OCI-LY3 (cell line): ENCODE data around the gene CLDND1.

Source experiments
- H2AFZ ChIP-seq: fragments of 200-600, 300-600 bp; shearing (Covaris generic); 2 replicates; pipeline ENCODE4 v1.6.0; 2014; ENCODE audit warnings: antibody characterized with exemption, low read depth, low read length
- H3K27ac ChIP-seq: fragments of 200-600, 300-600 bp; sonication (generic); 2 replicates; pipeline ENCODE4 v1.5.1; 2014; ENCODE audit warnings: mild to moderate bottlenecking, low read length, moderate library complexity, mixed read lengths
- H3K27me3 ChIP-seq: fragments of 200-600, 300-600 bp; sonication (generic); 2 replicates; pipeline ENCODE4 v1.6.1; 2014; ENCODE audit warnings: low read depth, low read length, mixed read lengths
- H3K36me3 ChIP-seq: fragments of 200-600, 300-600 bp; sonication (generic); replicated peaks from 2 replicates; pipeline ENCODE3; 2014; ENCODE audit warnings: low read depth, low read length, mixed read lengths
- H3K4me1 ChIP-seq: fragments of 300-600, 200-600 bp; sonication (generic); 2 replicates; pipeline ENCODE4 v1.6.1; 2014; ENCODE audit warnings: low read length, mixed read lengths
- H3K4me2 ChIP-seq: fragments of 200-600, 300-600 bp; sonication (generic); 2 replicates; pipeline ENCODE4 v1.6.1; 2014; ENCODE audit warnings: low read length, mixed read lengths
- H3K4me3 ChIP-seq: fragments of 300-600, 200-600 bp; sonication (generic); 2 replicates; pipeline ENCODE4 v1.5.1; 2014; ENCODE audit warnings: antibody characterized with exemption, mild to moderate bottlenecking, low read length, moderate library complexity
- H3K79me2 ChIP-seq: fragments of 300-600, 200-600 bp; shearing (Covaris generic); 2 replicates; pipeline ENCODE4 v1.6.1; 2014; ENCODE audit warnings: mild to moderate bottlenecking, low read length, mixed read lengths
- H3K9ac ChIP-seq: fragments of 300-600, 200-600 bp; shearing (Covaris generic); 2 replicates; pipeline ENCODE4 v1.6.0; 2014; ENCODE audit warnings: mild to moderate bottlenecking, low read length, moderate library complexity
- H3K9me3 ChIP-seq: fragments of 200-600, 300-600 bp; shearing (Covaris generic); 2 replicates; pipeline ENCODE4 v1.6.1; 2014; ENCODE audit warnings: low read length, mixed read lengths; ENCODE audit not compliant: insufficient read depth
- H4K20me1 ChIP-seq: fragments of 200-600, 300-600 bp; sonication (generic); 2 replicates; pipeline ENCODE4 v1.6.1; 2016; ENCODE audit warnings: low read length, mixed read lengths; ENCODE audit not compliant: insufficient read depth
- EZH2phosphoT487 ChIP-seq: fragments of 200-600 bp; shearing (Covaris generic); IDR thresholded peaks from 2 replicates; pipeline ENCODE4 v1.6.1; 2018; ENCODE audit warnings: antibody characterized with exemption, mixed run types, low read depth
- TF ChIP-seq, protein P1 (sequence below): fragments of 200-600, 300-600 bp; sonication (generic); IDR thresholded peaks from 2 replicates; pipeline ENCODE4 v1.5.1; 2014; ENCODE audit warnings: antibody characterized with exemption, low read length, low read depth

CLDND1 gene

DNA sequence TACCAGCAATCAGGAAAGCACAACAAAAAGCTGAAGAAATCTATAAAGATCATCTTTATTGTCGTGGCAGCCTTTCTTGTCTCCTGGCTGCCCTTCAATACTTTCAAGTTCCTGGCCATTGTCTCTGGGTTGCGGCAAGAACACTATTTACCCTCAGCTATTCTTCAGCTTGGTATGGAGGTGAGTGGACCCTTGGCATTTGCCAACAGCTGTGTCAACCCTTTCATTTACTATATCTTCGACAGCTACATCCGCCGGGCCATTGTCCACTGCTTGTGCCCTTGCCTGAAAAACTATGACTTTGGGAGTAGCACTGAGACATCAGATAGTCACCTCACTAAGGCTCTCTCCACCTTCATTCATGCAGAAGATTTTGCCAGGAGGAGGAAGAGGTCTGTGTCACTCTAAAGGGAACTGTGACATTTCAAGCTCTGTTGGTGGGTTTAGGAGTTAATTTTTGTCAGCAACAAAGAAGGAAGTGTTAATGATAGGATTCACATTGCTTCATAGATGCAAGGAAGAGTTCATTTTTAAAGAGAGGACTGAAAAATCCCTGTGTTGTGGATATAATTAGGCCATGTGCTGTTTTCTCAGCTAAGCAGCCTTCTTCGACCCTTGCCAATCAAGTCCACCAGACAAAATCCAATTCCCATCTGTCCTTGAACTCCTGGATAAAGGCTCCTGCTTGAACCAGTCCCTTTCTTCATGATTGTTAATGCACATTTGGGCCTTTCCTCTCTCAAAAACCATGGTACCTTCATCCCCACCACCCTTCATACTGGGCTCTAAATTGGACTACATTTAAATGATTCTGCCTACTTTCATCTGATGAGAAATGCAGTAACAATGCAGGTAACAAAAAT, 10.2 kb upstream of the CLDND1 start:
- H3K9ac ChIP-seq: no peak overlapping the region
- H3K27ac ChIP-seq: no peak overlapping the region
- TF ChIP-seq, protein P1, sequence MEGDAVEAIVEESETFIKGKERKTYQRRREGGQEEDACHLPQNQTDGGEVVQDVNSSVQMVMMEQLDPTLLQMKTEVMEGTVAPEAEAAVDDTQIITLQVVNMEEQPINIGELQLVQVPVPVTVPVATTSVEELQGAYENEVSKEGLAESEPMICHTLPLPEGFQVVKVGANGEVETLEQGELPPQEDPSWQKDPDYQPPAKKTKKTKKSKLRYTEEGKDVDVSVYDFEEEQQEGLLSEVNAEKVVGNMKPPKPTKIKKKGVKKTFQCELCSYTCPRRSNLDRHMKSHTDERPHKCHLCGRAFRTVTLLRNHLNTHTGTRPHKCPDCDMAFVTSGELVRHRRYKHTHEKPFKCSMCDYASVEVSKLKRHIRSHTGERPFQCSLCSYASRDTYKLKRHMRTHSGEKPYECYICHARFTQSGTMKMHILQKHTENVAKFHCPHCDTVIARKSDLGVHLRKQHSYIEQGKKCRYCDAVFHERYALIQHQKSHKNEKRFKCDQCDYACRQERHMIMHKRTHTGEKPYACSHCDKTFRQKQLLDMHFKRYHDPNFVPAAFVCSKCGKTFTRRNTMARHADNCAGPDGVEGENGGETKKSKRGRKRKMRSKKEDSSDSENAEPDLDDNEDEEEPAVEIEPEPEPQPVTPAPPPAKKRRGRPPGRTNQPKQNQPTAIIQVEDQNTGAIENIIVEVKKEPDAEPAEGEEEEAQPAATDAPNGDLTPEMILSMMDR: no peak
- TF ChIP-seq EZH2phosphoT487: no peak
- no peaks in the 10 kb centered on the region for H3K9me3 ChIP-seq
- no peak overlapping the region for H3K4me3 ChIP-seq
- no peak overlapping the region for H3K4me2 ChIP-seq
- H2AFZ ChIP-seq: no peak overlapping the region
- peaks cover 50% of the 10 kb centered on the region for H3K4me1 ChIP-seq
- H3K27me3 ChIP-seq: peaks cover 48% of the 10 kb centered on the region
- H3K36me3 ChIP-seq: no peaks in the 10 kb centered on the region
- H4K20me1 ChIP-seq: no peaks in the 10 kb centered on the region; the same call in 1 of the 2 replicates
- no peaks in the 10 kb centered on the region for H3K79me2 ChIP-seq

DNA sequence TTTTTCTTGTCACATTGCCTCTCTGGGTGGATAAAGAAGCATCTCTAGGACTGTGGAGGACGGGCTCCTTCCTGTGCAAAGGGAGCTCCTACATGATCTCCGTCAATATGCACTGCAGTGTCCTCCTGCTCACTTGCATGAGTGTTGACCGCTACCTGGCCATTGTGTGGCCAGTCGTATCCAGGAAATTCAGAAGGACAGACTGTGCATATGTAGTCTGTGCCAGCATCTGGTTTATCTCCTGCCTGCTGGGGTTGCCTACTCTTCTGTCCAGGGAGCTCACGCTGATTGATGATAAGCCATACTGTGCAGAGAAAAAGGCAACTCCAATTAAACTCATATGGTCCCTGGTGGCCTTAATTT, 9.6 kb upstream of the CLDND1 start:
- no peak overlapping the region for H2AFZ ChIP-seq
- H3K27ac ChIP-seq: no peak overlapping the region
- TF ChIP-seq, protein P1: no peak
- no peak for TF ChIP-seq EZH2phosphoT487
- no peaks in the 10 kb centered on the region for H3K79me2 ChIP-seq
- H3K4me2 ChIP-seq: no peak overlapping the region
- no peak overlapping the region for H3K9ac ChIP-seq
- no peaks in the 10 kb centered on the region for H3K9me3 ChIP-seq
- no peaks in the 10 kb centered on the region; the same call in 1 of the 2 replicates for H4K20me1 ChIP-seq
- H3K4me3 ChIP-seq: no peak overlapping the region
- no peaks in the 10 kb centered on the region for H3K36me3 ChIP-seq
- H3K4me1 ChIP-seq: peaks cover 46% of the 10 kb centered on the region
- H3K27me3 ChIP-seq: peaks cover 44% of the 10 kb centered on the region

DNA sequence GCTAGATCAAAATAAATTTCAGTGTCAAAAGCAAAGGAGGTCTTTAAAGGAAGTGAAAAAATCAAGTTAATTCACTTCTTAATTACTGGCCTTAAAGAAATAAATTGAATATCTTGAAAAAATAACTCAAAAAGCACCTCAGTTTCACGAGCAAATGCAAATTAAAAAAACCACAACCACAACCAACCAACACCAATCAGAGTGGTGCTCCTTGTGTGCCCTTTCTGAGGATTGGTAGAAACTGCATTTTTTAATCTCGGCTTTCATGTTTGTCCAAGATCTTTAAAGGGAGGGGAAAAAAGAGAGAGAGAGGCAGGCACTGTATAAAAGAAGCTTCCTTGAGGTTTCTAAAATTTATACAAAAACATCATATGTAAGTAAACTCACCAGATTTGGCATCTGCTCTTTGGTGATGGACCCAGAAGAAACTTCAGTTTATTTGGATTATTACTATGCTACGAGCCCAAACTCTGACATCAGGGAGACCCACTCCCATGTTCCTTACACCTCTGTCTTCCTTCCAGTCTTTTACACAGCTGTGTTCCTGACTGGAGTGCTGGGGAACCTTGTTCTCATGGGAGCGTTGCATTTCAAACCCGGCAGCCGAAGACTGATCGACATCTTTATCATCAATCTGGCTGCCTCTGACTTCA, 9.0 kb upstream of the CLDND1 start, which contains the start of gene GPR15:
GPR15 (plus strand) TSS at position 357 of the 653 bp plus-strand sequence; CDS start at position 413, 56 bp downstream.
- Histone ChIP-seq H3K9me3 (no peaks in the 10 kb centered on the region), H3K27ac (no peak within 1 kb of the TSS), H3K4me1 (peaks cover 41% of the 10 kb centered on the region), H3K9ac (no peak within 1 kb of the TSS), H3K79me2 (no peaks in the 10 kb centered on the region), H3K36me3 (no peaks in the 10 kb centered on the region), H3K4me2 (peak within 1 kb of the TSS; percentile 39), H3K4me3 (peak within 1 kb of the TSS; percentile 19; the same call in 1 of the 2 replicates), H3K27me3 (peaks cover 41% of the 10 kb centered on the region), H2AFZ (no peak within 1 kb of the TSS), H4K20me1 (no peaks in the 10 kb centered on the region; the same call in 1 of the 2 replicates)
- no peak for TF ChIP-seq EZH2phosphoT487
- TF ChIP-seq, protein P1: no peak

DNA sequence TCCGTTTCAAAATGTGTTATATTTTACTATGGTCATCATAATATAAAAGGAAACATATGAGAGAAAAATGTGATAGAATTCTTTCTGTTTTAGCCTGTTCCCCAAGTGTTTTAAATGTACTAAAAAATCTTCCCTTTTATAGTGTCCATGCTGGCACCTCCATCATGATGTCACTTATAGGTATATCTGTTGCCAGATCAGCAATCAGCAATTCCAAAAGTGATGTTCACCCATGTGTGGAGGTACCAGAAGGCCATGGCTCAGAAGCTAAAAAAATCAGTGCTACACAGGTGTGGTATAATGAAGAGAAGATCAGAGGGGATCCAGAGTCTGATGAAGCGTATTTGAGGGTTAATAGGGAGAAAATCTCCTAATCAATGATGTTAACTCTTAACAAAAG, 8.0 kb upstream of the CLDND1 start:
- no peak for TF ChIP-seq EZH2phosphoT487
- TF ChIP-seq, protein P1: no peak
- no peaks in the 10 kb centered on the region for H3K9me3 ChIP-seq
- peaks cover 39% of the 10 kb centered on the region for H3K27me3 ChIP-seq
- no peaks in the 10 kb centered on the region for H3K36me3 ChIP-seq
- no peak overlapping the region for H2AFZ ChIP-seq
- no peaks in the 10 kb centered on the region for H3K79me2 ChIP-seq
- no peak overlapping the region for H3K4me3 ChIP-seq
- H3K4me1 ChIP-seq: peaks cover 33% of the 10 kb centered on the region
- no peak overlapping the region for H3K9ac ChIP-seq
- no peak overlapping the region for H3K4me2 ChIP-seq
- no peaks in the 10 kb centered on the region for H4K20me1 ChIP-seq
- H3K27ac ChIP-seq: no peak overlapping the region
